ENCODE measurements around the gene YTHDC1. TPM values are rescaled to one million over a fixed set of nuclear protein-coding genes. Genes with fewer than 3 reads are reported as not detected.

The YTHDC1 gene
- total RNA-seq, 3 donors from 2014 or later (not counting 1 experiment from before 2014, with no cell fraction given): 225 to 320 (median 270) TPM

DNA sequence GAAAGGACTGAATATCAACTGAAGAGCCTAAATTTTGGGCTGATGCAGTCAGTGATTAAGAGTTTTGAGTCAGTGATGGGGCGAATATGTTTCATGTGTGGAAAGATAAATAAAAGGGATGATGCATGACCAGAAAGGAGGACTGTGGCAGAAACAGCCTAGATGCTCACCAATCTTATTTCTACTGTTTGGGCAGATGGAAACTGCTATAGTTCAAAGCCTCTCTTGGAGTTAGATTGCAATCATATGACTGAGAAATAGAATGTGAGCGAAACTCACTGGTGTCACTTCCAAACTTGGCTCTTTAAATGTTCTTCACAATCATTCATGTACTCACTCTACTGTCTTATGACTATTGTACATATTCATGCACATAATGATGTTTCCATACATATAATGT, 35.4 kb upstream of the YTHDC1 start:
- H3K9me3 Mint-ChIP-seq: no peaks in the 10 kb centered on the region
- no peaks in the 10 kb centered on the region for H3K36me3 Mint-ChIP-seq
- no peaks in the 10 kb centered on the region for H3K4me1 ChIP-seq (ENCODE audit: control insufficient read depth, insufficient read depth, low read length)
- no peak for DNase-seq
- no peak overlapping the region for H3K4me3 Mint-ChIP-seq
- H3K27me3 ChIP-seq (ENCODE audit: control insufficient read depth, insufficient read depth, low read length): peaks cover 7% of the 10 kb centered on the region
- H3K27ac Mint-ChIP-seq: no peak overlapping the region
- H3K27ac ChIP-seq (ENCODE audit: low read length): no peak overlapping the region
- peaks cover 17 to 46% of the 10 kb centered on the region in 2 donors for H3K27me3 Mint-ChIP-seq (ENCODE audit: low read depth in 2 of 2)
- TF ChIP-seq CTCF (IDR thresholded peaks at IDR 0.05): no peak
- no peaks in the 10 kb centered on the region for H3K4me1 Mint-ChIP-seq
- no peak for ATAC-seq
- intact Hi-C loops (cut with micrococcal nuclease): no loop called here
- H3K4me3 ChIP-seq (ENCODE audit: low read length): no peak overlapping the region
- WGBS (ENCODE audit: insufficient coverage): 86% methylated on average over 1 of the region's 2 CpGs
- no peaks in the 10 kb centered on the region for H3K36me3 ChIP-seq (ENCODE audit: control insufficient read depth, insufficient read depth, low read length)
- no peaks in the 10 kb centered on the region for H3K9me3 ChIP-seq (ENCODE audit: control insufficient read depth, insufficient read depth, low read length)

DNA sequence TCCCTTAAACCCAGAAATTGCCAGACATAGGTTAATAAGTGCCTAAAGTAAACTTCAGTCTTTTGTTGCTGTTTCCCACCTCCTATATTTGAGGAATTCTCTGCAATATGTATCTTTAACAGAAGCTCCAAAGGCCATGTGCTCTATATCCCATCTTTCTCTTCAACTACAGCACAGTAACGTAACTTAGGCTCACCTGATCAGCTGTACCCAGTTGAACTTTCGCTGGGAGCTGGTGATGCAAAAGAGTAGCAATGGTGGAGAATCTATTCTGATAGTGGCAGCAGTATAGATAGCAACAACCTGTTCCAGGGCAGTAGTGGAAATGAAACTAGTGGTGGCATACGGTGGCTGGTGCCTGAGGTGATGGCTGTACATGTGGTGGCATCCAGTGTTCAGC, 33.2 kb upstream of the YTHDC1 start:
- no peaks in the 10 kb centered on the region for H3K9me3 Mint-ChIP-seq
- Histone ChIP-seq H3K4me3 (ENCODE audit: low read length) (no peak overlapping the region), H3K9me3 (ENCODE audit: control insufficient read depth, insufficient read depth, low read length) (no peaks in the 10 kb centered on the region), H3K36me3 (ENCODE audit: control insufficient read depth, insufficient read depth, low read length) (no peaks in the 10 kb centered on the region), H3K27me3 (ENCODE audit: control insufficient read depth, insufficient read depth, low read length) (peaks cover 7% of the 10 kb centered on the region), H3K4me1 (ENCODE audit: control insufficient read depth, insufficient read depth, low read length) (no peaks in the 10 kb centered on the region), H3K27ac (ENCODE audit: low read length) (no peak overlapping the region)
- no peak overlapping the region for H3K27ac Mint-ChIP-seq
- no peak for ATAC-seq
- H3K36me3 Mint-ChIP-seq: no peaks in the 10 kb centered on the region
- WGBS (ENCODE audit: insufficient coverage): 72% methylated on average over 3 of the region's 3 CpGs
- intact Hi-C loops (cut with micrococcal nuclease): no loop called here
- H3K27me3 Mint-ChIP-seq (ENCODE audit: low read depth in 2 of 2): peaks cover 20 to 51% of the 10 kb centered on the region in 2 donors
- no peaks in the 10 kb centered on the region for H3K4me1 Mint-ChIP-seq
- TF ChIP-seq CTCF (IDR thresholded peaks at IDR 0.05): no peak
- no peak overlapping the region for H3K4me3 Mint-ChIP-seq
- no peak for DNase-seq

- DNase-seq (no peak), ATAC-seq (no peak)
- H3K9me3 Mint-ChIP-seq: no peaks in the 10 kb centered on the region
- no peak overlapping the region for H3K27ac Mint-ChIP-seq
- H3K4me1 Mint-ChIP-seq: peaks cover 8 to 14% of the 10 kb centered on the region in 2 donors
- H3K27ac ChIP-seq (ENCODE audit: low read length): no peak overlapping the region
- no peak overlapping the region for H3K4me3 ChIP-seq (ENCODE audit: low read length)
- 86% methylated on average over 5 of the region's 5 CpGs for WGBS (ENCODE audit: insufficient coverage)
- TF ChIP-seq CTCF (IDR thresholded peaks at IDR 0.05): no peak
- no peak overlapping the region for H3K4me3 Mint-ChIP-seq
- H3K9me3 ChIP-seq (ENCODE audit: control insufficient read depth, insufficient read depth, low read length): no peaks in the 10 kb centered on the region
- peaks cover 3% of the 10 kb centered on the region for H3K27me3 ChIP-seq (ENCODE audit: control insufficient read depth, insufficient read depth, low read length)
- no peaks in the 10 kb centered on the region for H3K36me3 Mint-ChIP-seq
- H3K4me1 ChIP-seq (ENCODE audit: control insufficient read depth, insufficient read depth, low read length): peaks cover 9% of the 10 kb centered on the region
- intact Hi-C loops (cut with micrococcal nuclease): loop anchor here (10.0 kb wide), 1 partner anchor 503 kb away; no protein-coding TSS in a partner anchor
- peaks cover 19 to 37% of the 10 kb centered on the region in 2 donors for H3K27me3 Mint-ChIP-seq (ENCODE audit: low read depth in 2 of 2)
- H3K36me3 ChIP-seq (ENCODE audit: control insufficient read depth, insufficient read depth, low read length): no peaks in the 10 kb centered on the region
Observed at GRCh38 chr4:68378226-68378625, 28.3 kb upstream of the YTHDC1 start.
